Lower leg skin (tissue), 3 donors: ENCODE measurements around the gene HDAC4.

ENCODE experiments used
- POLR2A ChIP-seq, 2 donors: fragments of 450-650 bp; IDR thresholded peaks; one replicate each; pipeline ENCODE4 v1.6.1; 2016 to 2017; ENCODE audit warnings: antibody characterized with exemption in 2 of 2, mild to moderate bottlenecking in 1 of 2, moderate library complexity in 1 of 2
- TF ChIP-seq, protein P1 (sequence below), 3 donors: fragments of 450-650 bp; IDR thresholded peaks; one replicate each; pipeline ENCODE4 v1.5.1; 2016; ENCODE audit warnings: antibody characterized with exemption in 3 of 3, mild to moderate bottlenecking in 3 of 3, moderate library complexity in 2 of 3

GRCh38 chr2:239199041-239199768, 201.6 kb downstream of the HDAC4 start:
- TF ChIP-seq, protein P1, sequence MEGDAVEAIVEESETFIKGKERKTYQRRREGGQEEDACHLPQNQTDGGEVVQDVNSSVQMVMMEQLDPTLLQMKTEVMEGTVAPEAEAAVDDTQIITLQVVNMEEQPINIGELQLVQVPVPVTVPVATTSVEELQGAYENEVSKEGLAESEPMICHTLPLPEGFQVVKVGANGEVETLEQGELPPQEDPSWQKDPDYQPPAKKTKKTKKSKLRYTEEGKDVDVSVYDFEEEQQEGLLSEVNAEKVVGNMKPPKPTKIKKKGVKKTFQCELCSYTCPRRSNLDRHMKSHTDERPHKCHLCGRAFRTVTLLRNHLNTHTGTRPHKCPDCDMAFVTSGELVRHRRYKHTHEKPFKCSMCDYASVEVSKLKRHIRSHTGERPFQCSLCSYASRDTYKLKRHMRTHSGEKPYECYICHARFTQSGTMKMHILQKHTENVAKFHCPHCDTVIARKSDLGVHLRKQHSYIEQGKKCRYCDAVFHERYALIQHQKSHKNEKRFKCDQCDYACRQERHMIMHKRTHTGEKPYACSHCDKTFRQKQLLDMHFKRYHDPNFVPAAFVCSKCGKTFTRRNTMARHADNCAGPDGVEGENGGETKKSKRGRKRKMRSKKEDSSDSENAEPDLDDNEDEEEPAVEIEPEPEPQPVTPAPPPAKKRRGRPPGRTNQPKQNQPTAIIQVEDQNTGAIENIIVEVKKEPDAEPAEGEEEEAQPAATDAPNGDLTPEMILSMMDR (IDR thresholded peaks at IDR 0.05): no peak
- TF ChIP-seq POLR2A (IDR thresholded peaks at IDR 0.05): no peak
